ENCODE measurements around the gene CCDC9B. TPM values are rescaled to one million over a fixed set of nuclear protein-coding genes. Genes with fewer than 3 reads are reported as not detected.
A peak's percentile ranks its signal among the peaks of the same experiment; 100 is the strongest.

The CCDC9B gene
- polyA plus RNA-seq, 1 donor: 7.2 TPM

DNA sequence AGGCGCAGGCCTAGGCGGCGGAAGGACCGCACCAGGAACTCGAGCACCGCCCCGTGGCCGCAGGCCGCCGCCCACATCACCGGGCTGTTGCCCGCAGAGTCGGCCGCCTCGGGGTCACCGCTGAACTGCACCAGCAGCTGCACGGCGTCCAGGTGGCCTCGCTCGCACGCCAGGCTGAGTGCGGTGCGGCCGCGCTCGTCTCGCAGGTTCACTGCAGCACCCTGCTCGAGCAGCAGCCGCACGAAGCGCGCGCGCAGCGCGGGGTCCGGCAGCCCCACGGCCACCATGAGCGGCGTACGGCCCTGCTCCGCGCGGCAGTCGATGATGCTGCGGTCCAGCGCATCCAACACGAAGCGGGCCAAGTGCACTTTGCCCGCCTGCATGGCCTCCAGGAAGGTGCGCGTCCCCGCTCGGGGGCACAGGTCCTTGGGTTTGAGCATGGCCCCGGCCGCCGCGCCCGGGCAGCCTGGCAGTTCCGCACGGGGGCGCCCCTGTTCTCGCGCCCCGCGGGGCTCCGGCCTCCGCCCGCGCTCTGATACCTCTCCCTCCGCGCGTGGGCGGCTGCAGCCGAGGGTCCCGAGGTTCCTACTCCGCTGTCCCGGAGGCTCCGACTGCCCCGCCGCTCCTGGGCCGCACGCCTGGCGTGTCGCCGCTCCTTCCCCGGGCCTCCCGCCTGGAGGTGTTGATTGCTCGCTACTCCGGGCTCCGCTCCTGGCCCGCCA, 58.4 kb downstream of the CCDC9B start:
- H3K4me1 ChIP-seq (ENCODE audit: control insufficient read depth, insufficient read depth, low read length): peaks cover 26% of the 10 kb centered on the region
- H3K36me3 ChIP-seq (ENCODE audit: control insufficient read depth, insufficient read depth, low read length): no peaks in the 10 kb centered on the region
- no peak overlapping the region for H3K27ac ChIP-seq (ENCODE audit: low read length)
- no CpG with 5 or more reads among the region's 92 CpGs for WGBS (ENCODE audit: insufficient coverage, low lambda C conversion rate)
- H3K9me3 ChIP-seq (ENCODE audit: control insufficient read depth, low read depth, low read length): peaks cover 17% of the 10 kb centered on the region
- H3K27me3 ChIP-seq (ENCODE audit: control insufficient read depth, insufficient read depth, low read length): peaks cover 86% of the 10 kb centered on the region
- peak overlapping the region; percentile 21 for H3K4me3 ChIP-seq (ENCODE audit: low read length)
- peak; percentile 38 to 64 for DNase-seq

DNA sequence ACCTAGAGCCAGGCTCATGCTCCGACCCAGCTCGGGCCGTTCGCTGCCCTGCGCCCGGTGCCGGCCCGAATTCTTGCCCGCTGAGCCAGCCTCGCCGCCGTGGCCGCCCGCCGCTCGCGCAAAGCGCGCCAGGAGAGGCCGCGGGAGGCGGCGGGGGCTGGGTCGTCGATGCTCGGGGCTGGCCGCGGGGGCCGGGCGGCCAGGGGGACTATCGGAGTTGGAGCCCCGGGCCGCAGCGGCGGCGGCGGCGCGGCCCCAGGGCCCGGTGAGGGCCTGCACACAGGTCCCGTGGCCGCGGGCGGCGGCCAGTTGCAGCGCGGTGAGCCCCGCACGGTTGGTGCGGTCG, 59.0 kb downstream of the CCDC9B start:
- Histone ChIP-seq H3K27me3 (ENCODE audit: control insufficient read depth, insufficient read depth, low read length) (peaks cover 84% of the 10 kb centered on the region), H3K27ac (ENCODE audit: low read length) (no peak overlapping the region), H3K9me3 (ENCODE audit: control insufficient read depth, low read depth, low read length) (peaks cover 17% of the 10 kb centered on the region), H3K4me1 (ENCODE audit: control insufficient read depth, insufficient read depth, low read length) (peaks cover 26% of the 10 kb centered on the region), H3K4me3 (ENCODE audit: low read length) (no peak overlapping the region), H3K36me3 (ENCODE audit: control insufficient read depth, insufficient read depth, low read length) (peaks cover 2% of the 10 kb centered on the region)
- no CpG with 5 or more reads among the region's 51 CpGs for WGBS (ENCODE audit: insufficient coverage, low lambda C conversion rate)
- DNase-seq: no peak

Other genes starting within 250 kb of the CCDC9B start
- gene BMF, start 232.1 kb downstream of the CCDC9B start, polyA plus RNA-seq: 9.2 TPM
- 12.8 TPM for gene BUB1B, start 179.9 kb downstream of the CCDC9B start, polyA plus RNA-seq
- 14.8 TPM for gene PAK6, start 101.9 kb downstream of the CCDC9B start, polyA plus RNA-seq
- 0.16 TPM for gene ANKRD63, start 57.9 kb downstream of the CCDC9B start, polyA plus RNA-seq
- gene PLCB2, start 33.0 kb downstream of the CCDC9B start, polyA plus RNA-seq: 11.7 TPM
- gene INAFM2, start 17.2 kb downstream of the CCDC9B start, polyA plus RNA-seq: 14.6 TPM
- 892 TPM for gene PHGR1, start 10.1 kb upstream of the CCDC9B start, polyA plus RNA-seq
- 4.6 TPM for gene DISP2, start 17.3 kb upstream of the CCDC9B start, polyA plus RNA-seq
- 21.3 TPM for gene KNSTRN, start 41.8 kb upstream of the CCDC9B start, polyA plus RNA-seq
- gene IVD, start 64.9 kb upstream of the CCDC9B start, polyA plus RNA-seq: 51.2 TPM
- gene BAHD1, start 100.0 kb upstream of the CCDC9B start, polyA plus RNA-seq: 28.1 TPM
- gene CHST14, start 130.0 kb upstream of the CCDC9B start, polyA plus RNA-seq: 12.5 TPM
- gene CCDC32, start 224.1 kb upstream of the CCDC9B start, polyA plus RNA-seq: 36.0 TPM
- 9.9 TPM for gene RPUSD2, start 228.4 kb upstream of the CCDC9B start, polyA plus RNA-seq